H9 (cell line): Measurements from ENCODE around the gene KRT77. TPM values are rescaled to one million over a fixed set of nuclear protein-coding genes. Genes with fewer than 3 reads are reported as not detected.

Source experiments
- DNase-seq: peaks from one replicate; pipeline ENCODE4 v3.0.0-alpha.2; 2017
- H2AFZ ChIP-seq: one replicate; pipeline ENCODE4 v1.6.1; 2013; ENCODE audit warnings: mild to moderate bottlenecking, low read length, control low read depth, moderate library complexity
- H2AK5ac ChIP-seq: 2 replicates; pipeline ENCODE4 v1.6.1; 2013; ENCODE audit warnings: low read length, control low read depth, mixed read lengths; ENCODE audit not compliant: insufficient read length
- H2BK120ac ChIP-seq: one replicate; pipeline ENCODE4 v1.6.1; 2013; ENCODE audit warnings: low read depth, mild to moderate bottlenecking, low read length, control low read depth, inconsistent platforms; ENCODE audit not compliant: poor library complexity, severe bottlenecking
- H2BK12ac ChIP-seq: 2 replicates; pipeline ENCODE4 v1.6.1; 2013; ENCODE audit warnings: low read length, control low read depth, mixed read lengths, low read depth; ENCODE audit not compliant: insufficient read length
- H2BK15ac ChIP-seq: 2 replicates; pipeline ENCODE4 v1.6.1; 2013; ENCODE audit warnings: low read depth, low read length, control low read depth
- H2BK20ac ChIP-seq: one replicate; pipeline ENCODE4 v1.6.1; 2013; ENCODE audit warnings: low read depth, mild to moderate bottlenecking, low read length, control low read depth, inconsistent platforms; ENCODE audit not compliant: poor library complexity, severe bottlenecking
- H2BK5ac ChIP-seq: 2 replicates; pipeline ENCODE4 v1.6.1; 2013; ENCODE audit warnings: low read length, control low read depth, mixed read lengths; ENCODE audit not compliant: insufficient read length
- H3K14ac ChIP-seq: 2 replicates; pipeline ENCODE4 v1.6.1; 2013; ENCODE audit warnings: low read length, control low read depth; ENCODE audit not compliant: insufficient read depth
- H3K18ac ChIP-seq: 2 replicates; pipeline ENCODE4 v1.6.1; 2013; ENCODE audit warnings: low read depth, mild to moderate bottlenecking, mixed read lengths, low read length, control low read depth; ENCODE audit not compliant: insufficient read length
- H3K23ac ChIP-seq: 2 replicates; pipeline ENCODE4 v1.6.1; 2013; ENCODE audit warnings: low read length, control low read depth, mixed read lengths, low read depth; ENCODE audit not compliant: insufficient read length
- H3K23me2 ChIP-seq: 2 replicates; pipeline ENCODE4 v1.6.1; 2013; ENCODE audit warnings: low read depth, mild to moderate bottlenecking, mixed read lengths, low read length, control low read depth; ENCODE audit not compliant: insufficient read length, poor library complexity, severe bottlenecking
- H3K27ac ChIP-seq: 2 replicates; pipeline ENCODE4 v1.5.1; 2013; ENCODE audit warnings: low read length, control low read depth, mixed read lengths, low read depth; ENCODE audit not compliant: insufficient read length
- H3K27me3 ChIP-seq: 2 replicates; pipeline ENCODE4 v1.6.1; 2013; ENCODE audit warnings: low read length, control low read depth, inconsistent platforms; ENCODE audit not compliant: insufficient read depth
- H3K4ac ChIP-seq: 2 replicates; pipeline ENCODE4 v1.6.1; 2013; ENCODE audit warnings: low read depth, mild to moderate bottlenecking, control low read depth, inconsistent platforms, low read length, moderate library complexity
- H3K4me1 ChIP-seq: 2 replicates; pipeline ENCODE4 v1.6.1; 2013; ENCODE audit warnings: low read length, control low read depth, inconsistent platforms; ENCODE audit not compliant: insufficient read depth
- H3K4me2 ChIP-seq: 2 replicates; pipeline ENCODE4 v1.6.1; 2013; ENCODE audit warnings: low read length, control low read depth, mixed read lengths; ENCODE audit not compliant: insufficient read length, insufficient read depth
- H3K56ac ChIP-seq: 2 replicates; pipeline ENCODE4 v1.6.1; 2013; ENCODE audit warnings: low read depth, mild to moderate bottlenecking, mixed read lengths, low read length, control low read depth; ENCODE audit not compliant: insufficient read length
- H3K79me1 ChIP-seq: 2 replicates; pipeline ENCODE4 v1.6.1; 2013; ENCODE audit warnings: low read depth, mild to moderate bottlenecking, moderate library complexity, low read length, control low read depth, inconsistent platforms; ENCODE audit not compliant: insufficient read depth, poor library complexity, severe bottlenecking
- H3K79me2 ChIP-seq: 2 replicates; pipeline ENCODE4 v1.6.1; 2013; ENCODE audit warnings: low read length, control low read depth, inconsistent platforms; ENCODE audit not compliant: insufficient read depth
- H3K9ac ChIP-seq: 2 replicates; pipeline ENCODE4 v1.6.1; 2013; ENCODE audit warnings: low read length, control low read depth, mixed read lengths; ENCODE audit not compliant: insufficient read length; ENCODE audit errors: extremely low read depth
- H3K9me3 ChIP-seq: one replicate; pipeline ENCODE4 v1.6.1; 2013; ENCODE audit warnings: low read depth, low read length, inconsistent platforms; ENCODE audit not compliant: control insufficient read depth
- H3T11ph ChIP-seq: one replicate; pipeline ENCODE4 v1.6.1; 2013; ENCODE audit warnings: mild to moderate bottlenecking, low read length, control low read depth, inconsistent platforms
- H4K20me1 ChIP-seq: one replicate; pipeline ENCODE4 v1.6.1; 2013; ENCODE audit not compliant: control insufficient read depth, insufficient read length, insufficient read depth
- H4K5ac ChIP-seq: 2 replicates; pipeline ENCODE4 v1.6.1; 2013; ENCODE audit warnings: low read depth, mild to moderate bottlenecking, mixed read lengths, low read length, control low read depth; ENCODE audit not compliant: insufficient read length
- H4K8ac ChIP-seq: replicated peaks from 2 replicates; pipeline ENCODE4 v1.6.1; 2013; ENCODE audit warnings: low read length, control low read depth, mixed read lengths, low read depth; ENCODE audit not compliant: insufficient read length
- H4K91ac ChIP-seq: 2 replicates; pipeline ENCODE4 v1.6.1; 2013; ENCODE audit warnings: low read depth, mild to moderate bottlenecking, moderate library complexity, mixed read lengths, low read length, control low read depth; ENCODE audit not compliant: insufficient read length
- H3K27ac Mint-ChIP-seq, 3 experiments: 2 replicates in 2 of 3; 3 replicates in 1 of 3; pipeline ENCODE4 v1.8.0; 2020 to 2021; ENCODE audit warnings: mixed read lengths in 3 of 3, mild to moderate bottlenecking in 1 of 3, moderate library complexity in 1 of 3
- H3K27me3 Mint-ChIP-seq: 2 replicates; pipeline ENCODE4 v1.8.0; 2021; ENCODE audit warnings: low read depth, mild to moderate bottlenecking, moderate library complexity, mixed read lengths
- H3K36me3 Mint-ChIP-seq, 3 experiments: 2 replicates in 2 of 3; 3 replicates in 1 of 3; pipeline ENCODE4 v1.8.0; 2020 to 2021; ENCODE audit warnings: low read depth in 3 of 3, mixed read lengths in 3 of 3; ENCODE audit not compliant: insufficient read depth in 1 of 3
- H3K4me1 Mint-ChIP-seq, 2 experiments: 2 replicates each; pipeline ENCODE4 v1.8.0; 2020; ENCODE audit warnings: mixed read lengths in 2 of 2
- H3K4me3 Mint-ChIP-seq, 2 experiments: 2 replicates in 1 of 2; 3 replicates in 1 of 2; pipeline ENCODE4 v1.8.0; 2020 to 2021; ENCODE audit warnings: mild to moderate bottlenecking in 2 of 2, mixed read lengths in 2 of 2, moderate library complexity in 1 of 2
- H3K9me3 Mint-ChIP-seq, 2 experiments: 2 replicates in 1 of 2; 3 replicates in 1 of 2; pipeline ENCODE4 v1.8.0; 2020; ENCODE audit warnings: mild to moderate bottlenecking in 2 of 2, mixed read lengths in 2 of 2, moderate library complexity in 1 of 2
- CTCF ChIP-seq: fragments of 200-600 bp; sonication (generic); conservative IDR thresholded peaks from 3 replicates; pipeline ENCODE4 v1.8.0; 2021; ENCODE audit warnings: antibody characterized with exemption, mild to moderate bottlenecking
- WGBS: extraction: QIAGEN DNeasy Blood & Tissue Kit; methylation state at CpG from one replicate; pipeline ENCODE4 v1.1.7; 2013; ENCODE audit warnings: missing lambda C conversion rate, low lambda C conversion rate, mixed read lengths; ENCODE audit not compliant: insufficient read length; ENCODE audit errors: extremely low coverage; 5-methylcytosine and 5-hydroxymethylcytosine counted together
- total RNA-seq: library from RNA; stranded (reverse); gene quantifications from 2 replicates; pipeline ENCODE4 v1.2.1, GENCODE V29; 2021

The KRT77 gene
- total RNA-seq, 1 experiment from 2014 or later: not detected

GRCh38 chr12:52670961-52671360, 32.4 kb downstream of the KRT77 start:
- no peak overlapping the region for H3K18ac ChIP-seq
- no peak for TF ChIP-seq CTCF
- H3K27ac ChIP-seq: no peak overlapping the region
- no peaks in the 10 kb centered on the region for H4K20me1 ChIP-seq
- no peak overlapping the region for H2BK5ac ChIP-seq
- DNase-seq: no peak
- no peak overlapping the region for H2AK5ac ChIP-seq
- H3K9me3 Mint-ChIP-seq: no peaks in the 10 kb centered on the region
- H3T11ph ChIP-seq: no peak overlapping the region
- no peak overlapping the region for H4K91ac ChIP-seq
- no peaks in the 10 kb centered on the region; a peak in 1 of 4 replicates for H3K4me1 Mint-ChIP-seq
- H3K23me2 ChIP-seq: no peaks in the 10 kb centered on the region
- no CpG with 5 or more reads among the region's 3 CpGs for WGBS
- no peak overlapping the region for H2BK120ac ChIP-seq
- no peak overlapping the region for H3K4me2 ChIP-seq
- H2BK12ac ChIP-seq: no peak overlapping the region
- no peaks in the 10 kb centered on the region for H3K36me3 Mint-ChIP-seq
- H3K79me2 ChIP-seq: no peaks in the 10 kb centered on the region
- no peak overlapping the region for H3K56ac ChIP-seq
- no peak overlapping the region for H4K5ac ChIP-seq
- H3K9ac ChIP-seq: no peak overlapping the region
- H2BK20ac ChIP-seq: no peak overlapping the region
- no peak overlapping the region for H2AFZ ChIP-seq
- H3K27me3 Mint-ChIP-seq: peaks cover 18% of the 10 kb centered on the region
- H3K27me3 ChIP-seq: no peaks in the 10 kb centered on the region
- H3K4ac ChIP-seq: no peak overlapping the region
- H4K8ac ChIP-seq: no peak overlapping the region
- no peak overlapping the region for H3K14ac ChIP-seq
- H3K27ac Mint-ChIP-seq: no peak overlapping the region
- no peak overlapping the region for H3K23ac ChIP-seq
- H3K79me1 ChIP-seq: no peaks in the 10 kb centered on the region
- no peak overlapping the region for H3K4me3 Mint-ChIP-seq
- no peak overlapping the region for H2BK15ac ChIP-seq
- no peaks in the 10 kb centered on the region for H3K9me3 ChIP-seq
- no peaks in the 10 kb centered on the region for H3K4me1 ChIP-seq
